Measurements from ENCODE around the gene SNX20.
A peak's percentile ranks its signal among the peaks of the same experiment; 100 is the strongest.

The SNX20 gene

GRCh38 chr16:50704245-50704644 is 23.1 kb upstream of the SNX20 start:
- DNase-seq (ENCODE audit: low read depth in 2 of 2) = no peak

- DNase-seq (ENCODE audit: low read depth in 2 of 2) = no peak
Observed at GRCh38 chr16:50702725-50703124, 21.6 kb upstream of the SNX20 start.

GRCh38 chr16:50699326-50700159 is 18.4 kb upstream of the SNX20 start:
- DNase-seq (ENCODE audit: low read depth in 2 of 2) = peak; percentile 62 to 69

GRCh38 chr16:50697881-50698767 is 17.0 kb upstream of the SNX20 start:
- peak; percentile 44 to 61 for DNase-seq (ENCODE audit: low read depth in 2 of 2)

- no peak for DNase-seq (ENCODE audit: low read depth in 2 of 2)
Observed at GRCh38 chr16:50697421-50697715, 16.3 kb upstream of the SNX20 start.

GRCh38 chr16:50696575-50697420 is 15.7 kb upstream of the SNX20 start:
- peak; percentile 46 to 71 for DNase-seq (ENCODE audit: low read depth in 2 of 2)

- no peak for DNase-seq (ENCODE audit: low read depth in 2 of 2)
Observed at GRCh38 chr16:50696126-50696525, 15.0 kb upstream of the SNX20 start.

GRCh38 chr16:50695017-50696000 is 14.2 kb upstream of the SNX20 start:
- DNase-seq (ENCODE audit: low read depth in 2 of 2) = no peak

- no peak for DNase-seq (ENCODE audit: low read depth in 2 of 2)
Observed at GRCh38 chr16:50694206-50694605, 13.1 kb upstream of the SNX20 start.

GRCh38 chr16:50692999-50693781 is 12.1 kb upstream of the SNX20 start, which contains the start of gene NOD2:
TSS of gene NOD2 (plus strand) at chr16:50693606. CDS start at chr16:50699496, 5,890 bp downstream.
- DNase-seq (ENCODE audit: low read depth in 2 of 2) = no peak

GRCh38 chr16:50692644-50692998 is 11.5 kb upstream of the SNX20 start:
- no peak for DNase-seq (ENCODE audit: low read depth in 2 of 2)

- DNase-seq (ENCODE audit: low read depth in 2 of 2) = no peak
Observed at GRCh38 chr16:50690177-50690576, 9.1 kb upstream of the SNX20 start.

GRCh38 chr16:50688867-50689266 is 7.8 kb upstream of the SNX20 start:
- no peak for DNase-seq (ENCODE audit: low read depth in 2 of 2)

GRCh38 chr16:50688083-50688482 is 7.0 kb upstream of the SNX20 start:
- no peak for DNase-seq (ENCODE audit: low read depth in 2 of 2)

GRCh38 chr16:50685462-50686063 is 4.5 kb upstream of the SNX20 start:
- DNase-seq (ENCODE audit: low read depth in 2 of 2) = no peak

GRCh38 chr16:50684823-50685461 is 3.8 kb upstream of the SNX20 start:
- DNase-seq (ENCODE audit: low read depth in 2 of 2) = no peak

- peak in 1 of 2 donors; percentile 54 for DNase-seq (ENCODE audit: low read depth in 2 of 2)
Observed at GRCh38 chr16:50683689-50684374, 2.7 kb upstream of the SNX20 start.

GRCh38 chr16:50680556-50680893 is 587 bp downstream of the SNX20 start:
- DNase-seq (ENCODE audit: low read depth in 2 of 2) = no peak

Data from stimulated activated CD4-positive, alpha-beta T cell treated with anti-CD3 and anti-CD28 coated beads, Interleukin-4, amount 100 ng/mL, for 48 hours (primary cell).